Mesodermal cell (in vitro differentiated cells): ENCODE data around the gene ZNF608.

Experiments used
- H3K27ac ChIP-seq: 2 replicates; pipeline ENCODE4 v1.7.0; 2013; ENCODE audit warnings: mild to moderate bottlenecking, low read depth, low read length, moderate library complexity; ENCODE audit not compliant: severe bottlenecking
- H3K36me3 ChIP-seq: 2 replicates; pipeline ENCODE4 v1.7.1; 2013; ENCODE audit warnings: mild to moderate bottlenecking, low read length, moderate library complexity; ENCODE audit not compliant: control insufficient read depth, insufficient read depth
- H3K4me1 ChIP-seq: one replicate; pipeline ENCODE4 v1.7.1; 2013; ENCODE audit warnings: mild to moderate bottlenecking, low read length; ENCODE audit not compliant: insufficient read depth, control insufficient read depth, poor library complexity, severe bottlenecking
- H3K4me3 ChIP-seq: 2 replicates; pipeline ENCODE4 v1.7.0; 2013; ENCODE audit warnings: low read length, control low read depth, mild to moderate bottlenecking; ENCODE audit not compliant: insufficient read depth, poor library complexity, severe bottlenecking; ENCODE audit errors: extremely low read depth
- H3K9me3 ChIP-seq: 2 replicates; pipeline ENCODE4 v1.7.1; 2013; ENCODE audit warnings: mild to moderate bottlenecking, low read length, moderate library complexity; ENCODE audit not compliant: control insufficient read depth
- WGBS, 2 experiments: methylation state at CpG; one replicate each; pipeline ENCODE4 v1.1.5; 2013; ENCODE audit warnings: missing lambda C conversion rate in 2 of 2; ENCODE audit not compliant: insufficient coverage in 2 of 2; 5-methylcytosine and 5-hydroxymethylcytosine counted together

The ZNF608 gene

GRCh38 chr5:124726631-124727362 is 19.6 kb downstream of the ZNF608 start:
- Histone ChIP-seq H3K4me1 (peaks cover 18% of the 10 kb centered on the region), H3K36me3 (no peaks in the 10 kb centered on the region), H3K27ac (no peak overlapping the region), H3K9me3 (no peaks in the 10 kb centered on the region), H3K4me3 (no peak overlapping the region)
- WGBS, 2 experiments, result 100% methylated on average over 5 of the region's 5 CpGs

GRCh38 chr5:124725622-124726258 is 20.7 kb downstream of the ZNF608 start:
- Histone ChIP-seq H3K4me1 (peaks cover 17% of the 10 kb centered on the region), H3K27ac (no peak overlapping the region), H3K4me3 (no peak overlapping the region), H3K9me3 (no peaks in the 10 kb centered on the region), H3K36me3 (no peaks in the 10 kb centered on the region)
- 96 to 100% methylated on average over 4 of the region's 4 CpGs for WGBS, 2 experiments

- peaks cover 16% of the 10 kb centered on the region for H3K4me1 ChIP-seq
- H3K36me3 ChIP-seq, result no peaks in the 10 kb centered on the region
- H3K4me3 ChIP-seq, result no peak overlapping the region
- H3K27ac ChIP-seq, result no peak overlapping the region
- WGBS, 2 experiments, result 71% methylated on average over 2 of the region's 4 CpGs; no CpG with 5 or more reads in 1 of the 2 experiments
- no peaks in the 10 kb centered on the region for H3K9me3 ChIP-seq
Measured at GRCh38 chr5:124725040-124725434, 21.4 kb downstream of the ZNF608 start.

GRCh38 chr5:124724357-124725039 is 21.9 kb downstream of the ZNF608 start:
- H3K4me1 ChIP-seq, result peaks cover 17% of the 10 kb centered on the region
- WGBS, 2 experiments, result 86 to 91% methylated on average over 2 to 4 of the region's 6 CpGs
- no peaks in the 10 kb centered on the region for H3K9me3 ChIP-seq
- H3K36me3 ChIP-seq, result no peaks in the 10 kb centered on the region
- H3K27ac ChIP-seq, result no peak overlapping the region
- H3K4me3 ChIP-seq, result no peak overlapping the region

- 80 to 91% methylated on average over 4 to 5 of the region's 8 CpGs for WGBS, 2 experiments
- H3K9me3 ChIP-seq, result no peaks in the 10 kb centered on the region
Measured at GRCh38 chr5:124721229-124721735, 25.2 kb downstream of the ZNF608 start.

GRCh38 chr5:124720593-124720992 is 25.8 kb downstream of the ZNF608 start:
- Histone ChIP-seq H3K4me3 (no peak overlapping the region), H3K27ac (no peak overlapping the region), H3K4me1 (peaks cover 24% of the 10 kb centered on the region), H3K9me3 (no peaks in the 10 kb centered on the region), H3K36me3 (peaks cover 4% of the 10 kb centered on the region)
- WGBS, 2 experiments, result 100% methylated on average over 1 of the region's 4 CpGs; no CpG with 5 or more reads in 1 of the 2 experiments

More at GRCh38 chr5:124721229-124721735, 25.2 kb downstream of the ZNF608 start:
- peaks cover 24% of the 10 kb centered on the region for H3K4me1 ChIP-seq
- H3K4me3 ChIP-seq, result no peak overlapping the region
- peaks cover 4% of the 10 kb centered on the region for H3K36me3 ChIP-seq
- no peak overlapping the region for H3K27ac ChIP-seq

GRCh38 chr5:124719113-124719967 is 27.1 kb downstream of the ZNF608 start:
- no peaks in the 10 kb centered on the region for H3K9me3 ChIP-seq
- H3K27ac ChIP-seq, result no peak overlapping the region
- H3K4me1 ChIP-seq, result peaks cover 24% of the 10 kb centered on the region
- WGBS, 2 experiments, result 80% methylated on average over 1 of the region's 4 CpGs; no CpG with 5 or more reads in 1 of the 2 experiments
- H3K4me3 ChIP-seq, result no peak overlapping the region
- H3K36me3 ChIP-seq, result peaks cover 4% of the 10 kb centered on the region

- Histone ChIP-seq H3K27ac (no peak overlapping the region), H3K9me3 (no peaks in the 10 kb centered on the region), H3K36me3 (peaks cover 8% of the 10 kb centered on the region), H3K4me3 (no peak overlapping the region), H3K4me1 (peaks cover 32% of the 10 kb centered on the region)
- no CpG with 5 or more reads among the region's 2 CpGs for WGBS, 2 experiments
Measured at GRCh38 chr5:124718380-124718789, 28.1 kb downstream of the ZNF608 start.

GRCh38 chr5:124716169-124716568 is 30.3 kb downstream of the ZNF608 start:
- Histone ChIP-seq H3K27ac (no peak overlapping the region), H3K4me1 (peaks cover 36% of the 10 kb centered on the region), H3K4me3 (no peak overlapping the region), H3K36me3 (peaks cover 13% of the 10 kb centered on the region), H3K9me3 (no peaks in the 10 kb centered on the region)
- no CpG with 5 or more reads among the region's 1 CpG for WGBS, 2 experiments

GRCh38 chr5:124714910-124715309 is 31.5 kb downstream of the ZNF608 start:
- Histone ChIP-seq H3K27ac (no peak overlapping the region), H3K4me1 (peaks cover 32% of the 10 kb centered on the region), H3K9me3 (no peaks in the 10 kb centered on the region), H3K36me3 (peaks cover 13% of the 10 kb centered on the region), H3K4me3 (no peak overlapping the region)
